Activated CD4-positive, alpha-beta T cell treated with anti-CD3 and anti-CD28 coated beads for 36 hours (primary cell): ENCODE measurements around the gene FOXP2. TPM values are rescaled to one million over a fixed set of nuclear protein-coding genes. Genes with fewer than 3 reads are reported as not detected.

Experiments used
- ATAC-seq: fragments of 200-7000 bp; cut with Tn5 transposase; one replicate; pipeline ENCODE4 v1.10.0; 2021; ENCODE audit warnings: mild to moderate bottlenecking, moderate library complexity
- CTCF ChIA-PET: fragments of 350-600 bp; sonication (Branson Sonifier 250); formaldehyde crosslinking; loops from one replicate; lab custom pipeline; 2021; ENCODE audit warnings: antibody characterized with exemption; lab: Charles Lee
- POLR2A ChIA-PET: fragments of 350-600 bp; sonication (Branson Sonifier 250); formaldehyde crosslinking; loops from one replicate; lab custom pipeline; 2021; ENCODE audit warnings: antibody characterized with exemption, inconsistent platforms; lab: Charles Lee
- DNase-seq: peaks from one replicate; pipeline ENCODE4 v3.0.0-alpha.2; 2020
- H3K27ac Mint-ChIP-seq: one replicate; pipeline ENCODE4 v1.8.0; 2021; ENCODE audit warnings: mixed read lengths
- H3K27me3 Mint-ChIP-seq: one replicate; pipeline ENCODE4 v1.8.0; 2021; ENCODE audit warnings: mixed read lengths
- H3K36me3 Mint-ChIP-seq: one replicate; pipeline ENCODE4 v1.8.0; 2021; ENCODE audit warnings: low read depth, mixed read lengths
- H3K4me1 Mint-ChIP-seq: one replicate; pipeline ENCODE4 v1.8.0; 2021; ENCODE audit warnings: mixed read lengths
- H3K4me3 Mint-ChIP-seq: one replicate; pipeline ENCODE4 v1.8.0; 2021; ENCODE audit warnings: mild to moderate bottlenecking, moderate library complexity, mixed read lengths
- H3K9me3 Mint-ChIP-seq: one replicate; pipeline ENCODE4 v1.8.0; 2021; ENCODE audit warnings: low read depth, mixed read lengths
- intact Hi-C, 2 experiments: fragments of 100-400 bp; cut with DNase I in 1 of 2; cut with micrococcal nuclease in 1 of 2; formaldehyde crosslinking; loops; one replicate each; pipeline versions ENCODE4 v1.14.2 to v1.15.1; 2022 to 2024; cut with DNase I, micrococcal nuclease
- total RNA-seq, 2 experiments: library from RNA; stranded (reverse); gene quantifications; one replicate each; pipeline ENCODE4 v1.2.3, GENCODE V29; 2021

FOXP2 gene
- total RNA-seq, 2 experiments from 2014 or later = not detected

DNA sequence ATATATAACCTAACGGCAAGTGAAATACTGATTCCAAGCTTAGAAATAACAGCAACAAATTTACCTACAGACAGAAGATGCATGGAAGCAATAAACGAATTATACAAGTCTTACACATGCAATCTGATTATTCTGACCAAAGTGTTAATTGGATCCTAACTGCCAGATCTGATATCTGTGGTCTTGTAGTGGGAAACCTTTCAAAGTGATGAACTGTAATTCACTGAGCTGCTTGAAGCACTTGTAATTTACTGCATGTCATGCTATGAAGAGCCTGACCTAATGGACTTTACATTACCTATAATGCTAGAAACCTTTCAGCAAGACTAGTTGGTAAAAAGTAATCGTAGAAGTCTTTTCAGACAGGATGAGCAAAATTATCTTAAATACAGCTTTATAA lies 205.6 kb downstream of the FOXP2 start:
- no peak overlapping the region for H3K27ac Mint-ChIP-seq
- ChIA-PET POLR2A (no interaction called here), CTCF (no interaction called here)
- H3K4me3 Mint-ChIP-seq = no peak overlapping the region
- no peaks in the 10 kb centered on the region for H3K9me3 Mint-ChIP-seq
- no peaks in the 10 kb centered on the region for H3K36me3 Mint-ChIP-seq
- ATAC-seq (no peak), DNase-seq (no peak)
- no peaks in the 10 kb centered on the region for H3K4me1 Mint-ChIP-seq
- no peaks in the 10 kb centered on the region for H3K27me3 Mint-ChIP-seq
- intact Hi-C loops = no loop called here

GRCh38 chr7:114622221-114622620 lies 207.6 kb downstream of the FOXP2 start:
- H3K4me1 Mint-ChIP-seq = no peaks in the 10 kb centered on the region
- intact Hi-C loops = no loop called here
- no peak overlapping the region for H3K4me3 Mint-ChIP-seq
- DNase-seq = no peak
- no peak for ATAC-seq
- H3K9me3 Mint-ChIP-seq = no peaks in the 10 kb centered on the region
- H3K27me3 Mint-ChIP-seq = no peaks in the 10 kb centered on the region
- POLR2A ChIA-PET = no interaction called here
- H3K36me3 Mint-ChIP-seq = no peaks in the 10 kb centered on the region
- CTCF ChIA-PET = no interaction called here
- H3K27ac Mint-ChIP-seq = no peak overlapping the region

DNA sequence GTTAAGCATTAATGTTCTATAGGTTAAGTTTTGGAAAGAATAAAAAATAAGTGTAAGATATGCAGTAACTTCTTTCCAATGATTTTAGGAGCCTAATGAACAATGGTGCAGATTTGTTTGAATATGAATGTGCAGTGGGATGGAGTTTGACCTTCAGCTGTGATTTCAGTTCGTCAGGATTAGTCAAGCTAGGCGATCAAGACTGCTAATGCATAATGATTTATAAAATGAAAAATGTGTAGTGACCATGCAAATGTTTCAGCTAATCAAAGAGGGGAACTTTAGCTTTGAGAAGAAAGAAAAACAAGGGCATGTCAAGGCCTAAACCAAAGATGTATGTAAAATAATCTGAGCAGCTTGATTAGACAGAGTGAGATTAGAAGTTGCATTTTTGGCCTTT lies 208.5 kb downstream of the FOXP2 start:
- ChIA-PET CTCF (no interaction called here), POLR2A (no interaction called here)
- no peak for ATAC-seq
- Mint-ChIP-seq H3K9me3 (no peaks in the 10 kb centered on the region), H3K27me3 (no peaks in the 10 kb centered on the region), H3K27ac (no peak overlapping the region), H3K4me3 (no peak overlapping the region), H3K36me3 (no peaks in the 10 kb centered on the region), H3K4me1 (no peaks in the 10 kb centered on the region)
- intact Hi-C loops = no loop called here
- no peak for DNase-seq

DNA sequence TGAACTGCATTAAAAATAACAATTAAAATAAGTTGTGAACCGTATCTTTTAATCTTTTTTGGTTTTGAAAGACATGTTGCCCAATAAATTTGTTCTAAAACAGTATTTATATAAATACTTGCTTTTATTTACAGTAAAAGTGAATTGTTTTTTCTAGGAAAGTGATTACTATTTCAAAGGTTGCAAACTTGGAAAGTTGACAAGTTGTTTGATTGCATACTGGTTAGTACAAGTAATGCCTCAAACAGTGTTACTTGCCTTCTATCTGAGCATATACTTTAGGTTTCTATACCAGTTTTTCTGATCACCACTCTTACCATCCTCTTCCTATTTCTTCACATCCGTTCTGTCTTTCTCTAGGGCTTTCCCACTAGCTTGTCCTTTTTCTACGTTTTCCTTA lies 212.6 kb downstream of the FOXP2 start:
- ChIA-PET CTCF (no interaction called here), POLR2A (no interaction called here)
- no peaks in the 10 kb centered on the region for H3K36me3 Mint-ChIP-seq
- intact Hi-C loops = no loop called here
- no peak overlapping the region for H3K4me3 Mint-ChIP-seq
- ATAC-seq (no peak), DNase-seq (no peak)
- H3K27me3 Mint-ChIP-seq = peaks cover 3% of the 10 kb centered on the region
- no peaks in the 10 kb centered on the region for H3K9me3 Mint-ChIP-seq
- H3K27ac Mint-ChIP-seq = no peak overlapping the region
- H3K4me1 Mint-ChIP-seq = no peaks in the 10 kb centered on the region

GRCh38 chr7:114628362-114628761 lies 213.7 kb downstream of the FOXP2 start:
- ChIA-PET CTCF (no interaction called here), POLR2A (no interaction called here)
- H3K9me3 Mint-ChIP-seq = no peaks in the 10 kb centered on the region
- no peaks in the 10 kb centered on the region for H3K36me3 Mint-ChIP-seq
- DNase-seq (no peak), ATAC-seq (no peak)
- H3K27me3 Mint-ChIP-seq = peaks cover 3% of the 10 kb centered on the region
- intact Hi-C loops = no loop called here
- no peak overlapping the region for H3K4me3 Mint-ChIP-seq
- no peaks in the 10 kb centered on the region for H3K4me1 Mint-ChIP-seq
- H3K27ac Mint-ChIP-seq = no peak overlapping the region

DNA sequence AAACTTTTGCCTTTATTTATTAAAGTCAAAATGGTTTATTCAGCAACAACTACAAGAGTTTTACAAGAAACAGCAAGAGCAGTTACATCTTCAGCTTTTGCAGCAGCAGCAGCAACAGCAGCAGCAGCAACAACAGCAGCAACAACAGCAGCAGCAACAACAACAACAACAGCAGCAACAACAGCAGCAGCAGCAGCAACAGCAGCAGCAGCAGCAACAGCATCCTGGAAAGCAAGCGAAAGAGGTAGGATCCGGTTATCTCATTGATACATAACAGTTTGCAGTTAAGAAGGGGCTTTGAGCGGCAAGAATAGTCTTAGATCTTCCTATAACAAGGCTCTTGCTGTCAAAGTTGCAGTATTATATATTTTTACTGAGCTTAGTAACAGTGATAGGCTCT lies 215.1 kb downstream of the FOXP2 start:
- ChIA-PET POLR2A (no interaction called here), CTCF (interaction anchor here (0.7 kb wide), 1 partner anchor 553 kb away, joined by 3 read pairs; no protein-coding TSS in a partner anchor)
- H3K4me3 Mint-ChIP-seq = no peak overlapping the region
- H3K27ac Mint-ChIP-seq = no peak overlapping the region
- H3K36me3 Mint-ChIP-seq = no peaks in the 10 kb centered on the region
- DNase-seq (no peak), ATAC-seq (no peak)
- intact Hi-C loops = no loop called here
- no peaks in the 10 kb centered on the region for H3K9me3 Mint-ChIP-seq
- peaks cover 3% of the 10 kb centered on the region for H3K27me3 Mint-ChIP-seq
- no peaks in the 10 kb centered on the region for H3K4me1 Mint-ChIP-seq

DNA sequence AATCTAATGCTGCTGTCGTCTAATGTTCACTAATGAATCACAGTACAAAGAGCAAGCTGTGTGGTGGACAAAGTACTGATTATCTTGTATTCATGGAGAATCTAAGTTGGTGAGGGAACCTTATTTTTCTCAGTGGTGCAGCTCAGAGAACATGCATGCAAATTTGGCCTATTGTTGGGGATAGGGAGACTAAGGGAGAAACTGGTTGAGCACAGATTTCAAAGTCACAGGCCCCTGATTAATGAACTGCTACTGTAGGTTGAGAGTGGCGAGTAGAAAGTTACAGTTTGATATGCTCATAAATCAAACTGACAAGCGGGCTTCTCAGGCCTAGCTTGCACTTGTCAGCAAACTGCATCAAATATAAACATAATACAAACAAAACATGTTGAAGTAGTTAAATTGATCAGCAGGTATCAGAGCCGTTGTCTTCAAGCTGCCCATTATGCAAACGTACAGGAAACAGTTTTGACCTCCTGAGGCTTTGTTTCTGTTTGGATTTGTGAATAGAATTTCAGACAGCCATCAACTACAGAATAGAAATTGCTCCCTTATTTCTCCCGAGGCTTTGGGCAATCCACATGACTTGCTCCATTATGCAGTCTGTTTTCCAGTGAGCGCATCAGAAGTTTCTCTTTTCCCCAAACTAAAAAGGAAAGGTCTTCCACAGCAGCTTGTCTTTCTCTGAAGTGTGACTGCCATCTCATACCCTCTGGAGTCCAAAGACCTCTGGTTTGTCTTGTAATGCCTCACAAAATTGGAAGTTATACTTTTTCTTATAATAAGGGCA lies 215.8 kb downstream of the FOXP2 start:
- CTCF ChIA-PET = interaction anchor here (0.7 kb wide), 1 partner anchor 552 kb away, joined by 3 read pairs; no protein-coding TSS in a partner anchor
- peaks cover 3% of the 10 kb centered on the region for H3K27me3 Mint-ChIP-seq
- POLR2A ChIA-PET = no interaction called here
- H3K27ac Mint-ChIP-seq = no peak overlapping the region
- no peak for DNase-seq
- H3K36me3 Mint-ChIP-seq = no peaks in the 10 kb centered on the region
- ATAC-seq = no peak
- no peaks in the 10 kb centered on the region for H3K4me1 Mint-ChIP-seq
- intact Hi-C loops = no loop called here
- no peak overlapping the region for H3K4me3 Mint-ChIP-seq
- no peaks in the 10 kb centered on the region for H3K9me3 Mint-ChIP-seq

DNA sequence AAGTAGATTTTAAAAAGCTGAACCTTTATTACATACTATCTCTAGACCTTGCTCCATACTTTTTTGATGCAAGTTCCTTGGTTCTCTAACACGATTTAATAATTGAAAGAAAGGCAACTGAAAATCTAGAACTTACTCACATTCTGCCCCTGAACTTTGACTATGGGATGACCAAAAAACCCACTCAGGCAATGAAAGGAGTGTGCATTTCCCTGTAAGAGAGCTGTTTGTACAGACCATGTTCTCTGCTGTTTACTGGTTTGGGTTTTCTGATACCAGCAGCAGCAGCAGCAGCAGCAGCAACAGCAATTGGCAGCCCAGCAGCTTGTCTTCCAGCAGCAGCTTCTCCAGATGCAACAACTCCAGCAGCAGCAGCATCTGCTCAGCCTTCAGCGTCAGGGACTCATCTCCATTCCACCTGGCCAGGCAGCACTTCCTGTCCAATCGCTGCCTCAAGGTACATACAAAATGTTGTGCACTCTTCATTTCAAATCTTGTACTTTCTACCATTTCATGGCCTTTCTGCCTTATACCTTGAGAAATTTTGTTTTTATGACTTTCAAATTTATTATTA lies 216.7 kb downstream of the FOXP2 start:
- H3K4me3 Mint-ChIP-seq = no peak overlapping the region
- ATAC-seq = no peak
- no peak for DNase-seq
- H3K27me3 Mint-ChIP-seq = peaks cover 3% of the 10 kb centered on the region
- ChIA-PET POLR2A (no interaction called here), CTCF (interaction anchor here (0.6 kb wide), 1 partner anchor 669 kb away, joined by 3 read pairs; no protein-coding TSS in a partner anchor)
- intact Hi-C loops = no loop called here
- H3K27ac Mint-ChIP-seq = no peak overlapping the region
- H3K4me1 Mint-ChIP-seq = no peaks in the 10 kb centered on the region
- no peaks in the 10 kb centered on the region for H3K9me3 Mint-ChIP-seq
- no peaks in the 10 kb centered on the region for H3K36me3 Mint-ChIP-seq

GRCh38 chr7:114639451-114639850 lies 224.8 kb downstream of the FOXP2 start:
- Mint-ChIP-seq H3K27ac (no peak overlapping the region), H3K27me3 (peaks cover 2% of the 10 kb centered on the region), H3K4me3 (no peak overlapping the region), H3K9me3 (no peaks in the 10 kb centered on the region), H3K36me3 (no peaks in the 10 kb centered on the region), H3K4me1 (no peaks in the 10 kb centered on the region)
- POLR2A ChIA-PET = no interaction called here
- CTCF ChIA-PET = no interaction called here
- DNase-seq (no peak), ATAC-seq (no peak)
- intact Hi-C loops = no loop called here

- H3K27ac Mint-ChIP-seq = no peak overlapping the region
- CTCF ChIA-PET = interaction anchor here (0.6 kb wide), 1 partner anchor 1328 kb away, joined by 3 read pairs; no protein-coding TSS in a partner anchor
Observed at GRCh38 chr7:114644455-114644854, 229.8 kb downstream of the FOXP2 start.

GRCh38 chr7:114645451-114645850 lies 230.8 kb downstream of the FOXP2 start:
- intact Hi-C loops = no loop called here
- POLR2A ChIA-PET = no interaction called here
- CTCF ChIA-PET = no interaction called here
- peaks cover 2% of the 10 kb centered on the region for H3K27me3 Mint-ChIP-seq
- DNase-seq (no peak), ATAC-seq (no peak)
- H3K9me3 Mint-ChIP-seq = no peaks in the 10 kb centered on the region
- H3K4me1 Mint-ChIP-seq = no peaks in the 10 kb centered on the region
- no peak overlapping the region for H3K27ac Mint-ChIP-seq
- no peaks in the 10 kb centered on the region for H3K36me3 Mint-ChIP-seq
- no peak overlapping the region for H3K4me3 Mint-ChIP-seq

More at GRCh38 chr7:114644455-114644854, 229.8 kb downstream of the FOXP2 start:
- Mint-ChIP-seq H3K9me3 (no peaks in the 10 kb centered on the region), H3K4me1 (no peaks in the 10 kb centered on the region), H3K4me3 (no peak overlapping the region), H3K36me3 (no peaks in the 10 kb centered on the region), H3K27me3 (peaks cover 2% of the 10 kb centered on the region)
- intact Hi-C loops = no loop called here
- ATAC-seq = no peak
- no peak for DNase-seq
- POLR2A ChIA-PET = no interaction called here

GRCh38 chr7:114647518-114647917 lies 232.9 kb downstream of the FOXP2 start:
- H3K27ac Mint-ChIP-seq = no peak overlapping the region
- POLR2A ChIA-PET = no interaction called here
- ATAC-seq (no peak), DNase-seq (no peak)
- H3K4me3 Mint-ChIP-seq = no peak overlapping the region
- peaks cover 2% of the 10 kb centered on the region for H3K27me3 Mint-ChIP-seq
- CTCF ChIA-PET = no interaction called here
- intact Hi-C loops = no loop called here
- H3K4me1 Mint-ChIP-seq = no peaks in the 10 kb centered on the region
- H3K36me3 Mint-ChIP-seq = no peaks in the 10 kb centered on the region
- no peaks in the 10 kb centered on the region for H3K9me3 Mint-ChIP-seq
